Measurements from ENCODE around the gene ZBTB7A.
A peak's percentile ranks its signal among the peaks of the same experiment; 100 is the strongest.

Gene ZBTB7A

DNA sequence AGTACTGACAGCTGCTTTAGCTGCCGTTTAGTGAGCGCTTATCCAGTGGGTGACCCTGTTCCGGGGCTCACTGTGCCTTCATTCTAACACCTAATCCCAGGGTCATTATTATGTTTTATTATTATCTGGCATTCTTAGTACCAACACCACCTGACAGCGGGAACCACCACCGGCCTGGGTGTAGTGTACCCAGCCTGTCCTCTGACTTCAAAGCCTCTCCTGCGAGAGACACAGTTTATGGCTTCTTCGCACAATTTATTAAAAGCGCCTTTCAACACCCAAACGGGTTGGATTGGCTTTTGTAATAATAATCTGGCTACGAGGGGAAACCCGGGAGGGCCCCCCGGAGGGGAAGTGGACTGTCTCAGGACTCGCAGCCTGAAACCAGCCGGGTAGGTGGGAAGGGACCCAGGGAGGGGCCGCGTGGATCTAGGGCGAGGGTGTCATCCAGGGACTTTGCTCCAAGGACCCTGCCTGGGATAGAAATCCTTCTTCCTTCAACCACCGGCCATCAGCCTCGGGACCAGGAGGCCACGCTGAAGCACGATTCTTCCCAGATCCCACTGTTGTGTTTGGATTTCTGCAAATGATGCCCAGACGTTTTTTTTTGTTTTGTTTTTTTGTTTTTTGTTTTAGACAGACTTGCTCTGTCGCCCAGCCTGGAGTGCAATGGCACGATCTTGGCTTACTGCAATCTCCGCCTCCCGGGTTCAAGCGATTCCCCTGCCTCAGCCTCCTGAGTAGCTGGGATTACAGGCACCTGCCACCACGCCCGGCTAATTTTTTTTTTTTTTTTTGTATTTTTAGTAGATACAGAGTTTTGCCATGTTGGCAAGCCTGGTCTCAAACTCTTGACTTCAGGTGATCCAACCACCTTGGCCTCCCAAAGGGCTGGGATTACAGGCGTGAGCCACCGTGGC is 1.6 kb upstream of the ZBTB7A start:
- DNase-seq (ENCODE audit: low spot score): no peak
- TF ChIP-seq, protein P1, sequence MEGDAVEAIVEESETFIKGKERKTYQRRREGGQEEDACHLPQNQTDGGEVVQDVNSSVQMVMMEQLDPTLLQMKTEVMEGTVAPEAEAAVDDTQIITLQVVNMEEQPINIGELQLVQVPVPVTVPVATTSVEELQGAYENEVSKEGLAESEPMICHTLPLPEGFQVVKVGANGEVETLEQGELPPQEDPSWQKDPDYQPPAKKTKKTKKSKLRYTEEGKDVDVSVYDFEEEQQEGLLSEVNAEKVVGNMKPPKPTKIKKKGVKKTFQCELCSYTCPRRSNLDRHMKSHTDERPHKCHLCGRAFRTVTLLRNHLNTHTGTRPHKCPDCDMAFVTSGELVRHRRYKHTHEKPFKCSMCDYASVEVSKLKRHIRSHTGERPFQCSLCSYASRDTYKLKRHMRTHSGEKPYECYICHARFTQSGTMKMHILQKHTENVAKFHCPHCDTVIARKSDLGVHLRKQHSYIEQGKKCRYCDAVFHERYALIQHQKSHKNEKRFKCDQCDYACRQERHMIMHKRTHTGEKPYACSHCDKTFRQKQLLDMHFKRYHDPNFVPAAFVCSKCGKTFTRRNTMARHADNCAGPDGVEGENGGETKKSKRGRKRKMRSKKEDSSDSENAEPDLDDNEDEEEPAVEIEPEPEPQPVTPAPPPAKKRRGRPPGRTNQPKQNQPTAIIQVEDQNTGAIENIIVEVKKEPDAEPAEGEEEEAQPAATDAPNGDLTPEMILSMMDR (IDR thresholded peaks at IDR 0.05; ENCODE audit: borderline replicate concordance, control extremely low read depth, extremely low read depth, insufficient read depth, missing control alignments): no peak
- in situ Hi-C loops (cut with MboI; ENCODE audit: low sequenced_read_pairs, unreplicated experiment): no loop called here

DNA sequence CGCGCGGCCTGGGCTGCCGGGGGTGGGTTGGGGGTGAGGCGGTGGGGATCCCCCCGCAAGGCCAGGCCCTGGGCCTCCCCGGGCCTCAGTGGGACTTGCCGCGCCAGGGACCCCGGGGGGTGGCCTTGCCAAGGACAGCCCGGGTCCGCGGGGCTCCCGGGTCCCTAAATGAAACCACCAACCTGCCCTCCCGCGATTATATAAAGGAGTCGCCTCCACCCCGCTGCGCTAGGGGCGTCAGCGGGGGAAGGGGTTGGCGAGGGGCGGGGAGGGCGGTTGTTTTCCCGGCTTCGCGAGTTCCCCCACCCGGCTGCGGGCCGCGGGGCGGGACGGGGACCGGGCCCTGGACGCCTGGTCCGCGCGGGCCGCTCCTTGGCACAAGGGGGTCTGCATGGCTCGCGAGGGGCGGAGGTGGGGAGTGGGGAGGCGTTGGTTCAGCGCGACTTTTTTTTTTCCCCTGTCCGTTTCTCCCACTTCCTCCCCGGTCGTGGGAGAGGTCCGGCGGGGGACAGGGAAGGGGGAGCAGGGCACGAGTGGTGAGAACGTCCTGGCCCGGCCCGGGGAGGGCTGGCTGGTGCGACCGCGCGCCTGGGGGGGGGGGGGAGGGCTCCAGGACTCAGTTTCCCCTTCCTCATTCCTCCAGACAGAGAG is 822 bp upstream of the ZBTB7A start:
- TF ChIP-seq, protein P1 (IDR thresholded peaks at IDR 0.05; ENCODE audit: borderline replicate concordance, control extremely low read depth, extremely low read depth, insufficient read depth, missing control alignments): no peak
- DNase-seq (ENCODE audit: low spot score): no peak
- in situ Hi-C loops (cut with MboI; ENCODE audit: low sequenced_read_pairs, unreplicated experiment): no loop called here

DNA sequence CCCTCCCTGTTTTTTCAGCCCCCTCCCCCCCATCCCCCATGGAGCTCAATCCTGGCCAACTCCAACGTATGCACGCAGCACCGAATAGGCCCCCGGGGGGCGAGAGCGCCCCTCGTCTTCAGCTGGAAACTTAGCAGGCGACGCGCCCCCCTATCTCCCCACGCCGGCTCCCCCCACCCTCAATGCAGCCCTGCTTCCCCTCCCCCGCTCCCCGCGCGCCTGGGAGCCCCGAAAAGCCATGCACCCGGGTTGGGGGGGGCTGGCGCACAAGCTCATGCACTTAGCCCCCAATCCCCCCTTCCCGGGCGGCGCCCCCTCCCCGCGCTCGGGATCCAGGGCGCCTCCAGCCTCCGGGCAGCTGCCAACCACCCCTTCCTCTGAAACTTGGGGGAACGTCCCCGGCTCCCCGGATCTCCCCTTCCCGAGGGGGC is 508 bp downstream of the ZBTB7A start:
- DNase-seq (ENCODE audit: low spot score): no peak
- in situ Hi-C loops (cut with MboI; ENCODE audit: low sequenced_read_pairs, unreplicated experiment): no loop called here
- TF ChIP-seq, protein P1 (IDR thresholded peaks at IDR 0.05; ENCODE audit: borderline replicate concordance, control extremely low read depth, extremely low read depth, insufficient read depth, missing control alignments): no peak

DNA sequence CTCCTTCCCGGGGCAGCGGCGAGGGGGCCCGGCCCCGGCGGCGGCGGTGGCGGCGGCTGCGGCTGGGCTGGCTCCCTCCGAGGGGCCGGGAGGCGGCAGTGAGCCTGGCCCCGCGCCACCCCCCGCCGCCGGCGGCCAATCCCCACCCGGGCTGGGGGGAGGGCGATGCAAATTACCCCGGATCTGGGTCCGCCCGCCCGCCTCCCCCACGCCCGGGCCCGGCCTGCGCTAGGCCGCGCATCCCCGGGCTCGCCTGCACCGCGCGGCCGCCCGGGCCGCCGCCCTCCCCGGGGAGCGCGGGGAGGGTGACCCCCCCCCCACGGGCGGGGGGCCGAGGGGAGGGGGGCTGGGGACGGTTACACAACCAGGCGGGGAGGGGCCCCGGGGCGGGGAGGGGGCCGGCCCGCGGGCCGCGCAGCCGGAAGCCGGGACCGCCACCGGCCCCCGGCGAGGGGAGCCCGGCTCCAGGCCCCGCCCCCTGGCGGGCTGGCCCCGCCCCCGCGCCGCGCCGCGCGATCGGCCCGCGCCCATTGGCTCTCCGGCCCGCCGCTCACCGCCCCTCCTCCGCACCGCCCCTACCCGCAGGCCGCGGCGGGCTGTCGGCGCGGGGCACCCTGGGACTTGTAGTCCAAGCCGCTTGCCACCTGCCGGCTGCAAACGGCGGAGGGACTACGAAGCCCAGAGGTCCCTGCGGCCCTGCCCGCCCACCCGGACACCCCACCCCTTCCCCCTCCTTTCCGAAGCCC is 1.1 kb downstream of the ZBTB7A start:
- in situ Hi-C loops (cut with MboI; ENCODE audit: low sequenced_read_pairs, unreplicated experiment): no loop called here
- DNase-seq (ENCODE audit: low spot score): peak; percentile 100
- TF ChIP-seq, protein P1 (IDR thresholded peaks at IDR 0.05; ENCODE audit: borderline replicate concordance, control extremely low read depth, extremely low read depth, insufficient read depth, missing control alignments): no peak

DNA sequence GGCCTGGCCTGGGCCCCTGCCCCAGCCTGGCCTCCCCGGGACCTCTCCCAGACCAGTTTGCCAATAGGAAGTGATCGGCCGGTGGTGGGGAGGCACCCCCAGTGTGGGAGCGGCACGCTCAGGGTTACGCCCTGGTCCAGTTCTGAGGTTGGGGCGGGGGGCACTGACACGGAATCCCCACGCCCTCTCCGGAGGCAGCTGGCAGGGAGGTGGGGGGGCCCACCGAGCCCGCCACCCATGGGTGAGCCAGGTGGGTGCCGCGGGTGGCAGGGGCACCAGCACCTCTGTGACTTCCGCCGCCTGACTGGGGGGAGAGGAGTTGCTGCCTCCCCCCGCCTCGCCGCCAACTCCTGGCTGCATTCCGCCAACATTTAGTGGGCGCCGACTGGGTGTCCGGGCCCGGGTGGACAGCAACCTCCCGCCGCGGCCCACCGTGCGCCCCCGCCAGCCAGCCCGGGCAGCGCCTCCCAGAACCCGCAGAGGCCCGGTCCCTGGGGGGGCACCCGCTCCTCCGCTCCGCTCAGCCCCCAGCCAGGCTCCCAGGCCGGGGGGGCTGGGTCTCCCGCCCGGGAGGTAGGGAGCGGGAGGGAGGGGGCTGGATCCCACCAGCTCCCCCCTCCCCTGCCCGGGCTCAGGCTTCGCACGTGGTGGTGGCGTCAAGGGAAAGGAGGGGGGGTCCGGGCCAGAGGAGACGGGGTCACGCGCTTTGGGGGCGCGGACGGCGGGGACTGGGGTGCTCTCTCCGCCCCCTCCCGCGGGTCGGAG is 2.0 kb downstream of the ZBTB7A start:
- in situ Hi-C loops (cut with MboI; ENCODE audit: low sequenced_read_pairs, unreplicated experiment): no loop called here
- DNase-seq (ENCODE audit: low spot score): no peak
- TF ChIP-seq, protein P1 (IDR thresholded peaks at IDR 0.05; ENCODE audit: borderline replicate concordance, control extremely low read depth, extremely low read depth, insufficient read depth, missing control alignments): no peak

DNA sequence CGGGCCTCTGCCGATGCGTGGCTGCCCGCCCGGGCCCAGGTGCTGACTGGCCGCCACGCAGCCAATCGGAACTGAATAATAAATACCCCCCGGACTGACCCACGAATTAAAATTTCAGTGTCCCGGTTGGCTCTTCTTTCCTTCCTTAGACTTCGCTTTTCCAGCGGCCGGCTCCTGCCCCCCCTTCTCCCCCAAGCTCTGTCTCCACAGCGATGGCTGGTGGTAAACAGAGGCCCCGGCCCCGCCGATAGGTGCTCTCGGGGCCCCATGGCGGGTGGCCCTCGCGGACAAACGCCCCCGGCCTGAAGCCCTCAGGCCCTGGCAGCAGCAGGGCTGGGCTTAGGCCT is 2.6 kb downstream of the ZBTB7A start:
- TF ChIP-seq, protein P1 (IDR thresholded peaks at IDR 0.05; ENCODE audit: borderline replicate concordance, control extremely low read depth, extremely low read depth, insufficient read depth, missing control alignments): no peak
- DNase-seq (ENCODE audit: low spot score): no peak
- in situ Hi-C loops (cut with MboI; ENCODE audit: low sequenced_read_pairs, unreplicated experiment): no loop called here

Measured in GM13976 (cell line).